IMR-90 (cell line): Measurements from ENCODE around the gene UBR4. TPM values are rescaled to one million over a fixed set of nuclear protein-coding genes. Genes with fewer than 3 reads are reported as not detected.

Experiments used
- ATAC-seq: fragments of 200-7000 bp; cut with Tn5 transposase; 2 replicates; pipeline ENCODE4 v1.9.1; 2020; ENCODE audit warnings: low read depth, mild to moderate bottlenecking, moderate library complexity
- BruUV-seq: library from RNA; stranded (reverse); fragments of 400-500 nt; replicated peaks from 2 replicates; lab custom pipeline; 2021; lab: Mats Ljungman, UMichigan
- CTCF ChIA-PET: fragments of 300-600 bp; formaldehyde crosslinking; extraction: SDS; loops from one replicate; lab custom pipeline; 2021; ENCODE audit warnings: antibody characterized with exemption; lab: Yijun Ruan, JAX
- POLR2A ChIA-PET: fragments of 300-600 bp; sonication (Branson Sonifier 250); formaldehyde crosslinking; loops from one replicate; lab custom pipeline; 2022; ENCODE audit warnings: antibody characterized with exemption; ENCODE audit not compliant: unreplicated experiment; lab: Charles Lee
- DNase-seq: peaks from one replicate; pipeline ENCODE4 v3.0.0; 2013
- H2AFZ ChIP-seq: replicated peaks from 2 replicates; pipeline ENCODE3; 2013; ENCODE audit warnings: low read length, mild to moderate bottlenecking; ENCODE audit not compliant: poor library complexity
- H2AK5ac ChIP-seq: 2 replicates; pipeline ENCODE4 v1.6.1; 2013; ENCODE audit warnings: low read depth, low read length, inconsistent platforms
- H2AK9ac ChIP-seq: replicated peaks from 2 replicates; pipeline ENCODE3; 2013; ENCODE audit warnings: mild to moderate bottlenecking, low read depth, low read length, moderate library complexity; ENCODE audit not compliant: poor library complexity
- H2BK120ac ChIP-seq: 2 replicates; pipeline ENCODE4 v1.6.1; 2013; ENCODE audit warnings: low read depth, low read length, inconsistent platforms
- H2BK15ac ChIP-seq: 3 replicates; pipeline ENCODE4 v1.6.1; 2013; ENCODE audit warnings: low read depth, low read length, inconsistent platforms
- H2BK20ac ChIP-seq: 2 replicates; pipeline ENCODE4 v1.6.1; 2013; ENCODE audit warnings: low read depth, mild to moderate bottlenecking, inconsistent platforms, low read length, moderate library complexity
- H2BK5ac ChIP-seq: 2 replicates; pipeline ENCODE4 v1.6.1; 2013; ENCODE audit warnings: mild to moderate bottlenecking, low read depth, low read length, inconsistent platforms; ENCODE audit not compliant: poor library complexity, severe bottlenecking
- H3K14ac ChIP-seq: replicated peaks from 2 replicates; pipeline ENCODE4 v1.6.1; 2013; ENCODE audit warnings: low read depth, low read length, inconsistent platforms
- H3K18ac ChIP-seq: 2 replicates; pipeline ENCODE4 v1.6.1; 2013; ENCODE audit warnings: low read depth, low read length, control low read depth
- H3K23ac ChIP-seq: 2 replicates; pipeline ENCODE4 v1.6.1; 2013; ENCODE audit warnings: low read depth, low read length, inconsistent platforms
- H3K27ac ChIP-seq: 2 replicates; pipeline ENCODE4 v1.5.1; 2013; ENCODE audit warnings: mild to moderate bottlenecking, control low read depth, low read length; ENCODE audit not compliant: insufficient read depth
- H3K27me3 ChIP-seq: 2 replicates; pipeline ENCODE4 v1.6.1; 2013; ENCODE audit warnings: low read length; ENCODE audit not compliant: control insufficient read depth, insufficient read depth
- H3K36me3 ChIP-seq: 2 replicates; pipeline ENCODE4 v1.6.1; 2013; ENCODE audit warnings: low read length, mixed read lengths; ENCODE audit not compliant: control insufficient read depth, insufficient read depth
- H3K4ac ChIP-seq: 2 replicates; pipeline ENCODE4 v1.6.1; 2013; ENCODE audit warnings: low read depth, low read length, inconsistent platforms
- H3K4me1 ChIP-seq: 2 replicates; pipeline ENCODE4 v1.6.1; 2013; ENCODE audit warnings: low read length, mixed read lengths; ENCODE audit not compliant: control insufficient read depth, insufficient read depth
- H3K4me2 ChIP-seq: 2 replicates; pipeline ENCODE4 v1.6.1; 2013; ENCODE audit warnings: low read depth, mild to moderate bottlenecking, control low read depth, low read length, moderate library complexity
- H3K4me3 ChIP-seq: 2 replicates; pipeline ENCODE4 v1.5.1; 2013; ENCODE audit warnings: low read depth, mild to moderate bottlenecking, control low read depth, low read length, moderate library complexity; ENCODE audit not compliant: insufficient read depth
- H3K56ac ChIP-seq: 2 replicates; pipeline ENCODE4 v1.6.1; 2013; ENCODE audit warnings: low read length, inconsistent platforms; ENCODE audit not compliant: insufficient read depth; ENCODE audit errors: extremely low read depth
- H3K79me1 ChIP-seq, 2 experiments: 2 replicates each; pipeline ENCODE4 v1.6.1; 2013; ENCODE audit warnings: low read length in 2 of 2, inconsistent platforms in 1 of 2, low read depth in 1 of 2
- H3K9ac ChIP-seq: 2 replicates; pipeline ENCODE4 v1.6.1; 2013; ENCODE audit warnings: low read depth, low read length, control low read depth
- H3K9me1 ChIP-seq: 2 replicates; pipeline ENCODE4 v1.6.1; 2013; ENCODE audit warnings: low read length, inconsistent platforms; ENCODE audit not compliant: insufficient read depth
- H3K9me3 ChIP-seq: 2 replicates; pipeline ENCODE4 v1.6.1; 2013; ENCODE audit warnings: low read length; ENCODE audit not compliant: control insufficient read depth, insufficient read depth
- H4K20me1 ChIP-seq: 2 replicates; pipeline ENCODE4 v1.6.1; 2013; ENCODE audit warnings: low read length, inconsistent platforms; ENCODE audit not compliant: insufficient read depth
- H4K5ac ChIP-seq: 2 replicates; pipeline ENCODE4 v1.6.1; 2013; ENCODE audit warnings: mild to moderate bottlenecking, low read depth, low read length, control low read depth
- H4K8ac ChIP-seq, 2 experiments: 2 replicates each; pipeline ENCODE4 v1.6.1; 2013; ENCODE audit warnings: low read depth in 2 of 2, low read length in 2 of 2, control low read depth in 1 of 2, inconsistent platforms in 1 of 2
- H4K91ac ChIP-seq: 2 replicates; pipeline ENCODE4 v1.6.1; 2013; ENCODE audit warnings: low read depth, low read length, inconsistent platforms; ENCODE audit not compliant: insufficient read depth
- BHLHE40 ChIP-seq: fragments of 150-350 bp; IDR thresholded peaks from 2 replicates; pipeline ENCODE4 v1.6.1; 2016; ENCODE audit warnings: mild to moderate bottlenecking, low read depth, low read length
- CEBPB ChIP-seq: IDR thresholded peaks from 2 replicates; pipeline ENCODE4 v1.6.1; 2012; ENCODE audit warnings: low read depth, low read length, improper control_type of control experiment
- CHD1 ChIP-seq: IDR thresholded peaks from 2 replicates; pipeline ENCODE4 v1.6.1; 2012; ENCODE audit warnings: low read depth, low read length, improper control_type of control experiment
- CTCF ChIP-seq: conservative IDR thresholded peaks from 2 replicates; pipeline ENCODE4 v1.5.1; 2012; ENCODE audit warnings: mild to moderate bottlenecking, low read depth, low read length, improper control_type of control experiment
- ELK1 ChIP-seq: fragments of 150-350 bp; IDR thresholded peaks from 2 replicates; pipeline ENCODE4 v1.6.1; 2016; ENCODE audit warnings: low read depth, mild to moderate bottlenecking, low read length, moderate library complexity, borderline replicate concordance
- FOS ChIP-seq: fragments of 150-350 bp; IDR thresholded peaks from 2 replicates; pipeline ENCODE4 v1.6.1; 2016; ENCODE audit warnings: low read depth, low read length
- MAZ ChIP-seq: IDR thresholded peaks from 2 replicates; pipeline ENCODE4 v1.6.1; 2012; ENCODE audit warnings: low read depth, mild to moderate bottlenecking, low read length, improper control_type of control experiment, moderate library complexity, borderline replicate concordance
- NFE2L2 ChIP-seq: fragments of 150-350 bp; IDR thresholded peaks from 2 replicates; pipeline ENCODE4 v1.6.1; 2016; ENCODE audit warnings: low read depth, mild to moderate bottlenecking, low read length
- POLR2A ChIP-seq: IDR thresholded peaks from 2 replicates; pipeline ENCODE4 v1.6.1; 2012; ENCODE audit warnings: mild to moderate bottlenecking, low read depth, low read length
- RAD21 ChIP-seq: IDR thresholded peaks from 2 replicates; pipeline ENCODE4 v1.6.1; 2012; ENCODE audit warnings: low read length, improper control_type of control experiment
- RCOR1 ChIP-seq: IDR thresholded peaks from 2 replicates; pipeline ENCODE4 v1.6.1; 2012; ENCODE audit warnings: mild to moderate bottlenecking, low read length, improper control_type of control experiment; ENCODE audit not compliant: insufficient replicate concordance
- SMC3 ChIP-seq: fragments of 150-350 bp; IDR thresholded peaks from 2 replicates; pipeline ENCODE4 v1.6.1; 2016; ENCODE audit warnings: low read depth, mild to moderate bottlenecking, antibody characterized with exemption, low read length, moderate library complexity
- USF2 ChIP-seq: fragments of 150-350 bp; IDR thresholded peaks from 2 replicates; pipeline ENCODE4 v1.6.1; 2017; ENCODE audit warnings: mild to moderate bottlenecking, antibody characterized with exemption, low read length, low read depth
- WGBS, 2 experiments: methylation state at CpG; one replicate each; pipeline versions ENCODE4 v1.1.5 to v1.1.7; 2013; ENCODE audit warnings: missing lambda C conversion rate in 2 of 2; ENCODE audit not compliant: insufficient read length in 1 of 2; ENCODE audit errors: extremely low coverage in 2 of 2; 5-methylcytosine and 5-hydroxymethylcytosine counted together
- dilution Hi-C: fragments of 300-500 bp; cut with HindIII; formaldehyde crosslinking; loops from one replicate; pipeline ENCODE4 v1.14.3; 2018; ENCODE audit warnings: low sequenced_read_pairs; ENCODE audit not compliant: unreplicated experiment
- in situ Hi-C: fragments of 300-500 bp; cut with MboI; formaldehyde crosslinking; loops from 3 replicates; pipeline ENCODE4 v1.14.3; 2019; ENCODE audit warnings: low sequenced_read_pairs, inconsistent platforms, mixed read lengths
- intact Hi-C: fragments of 100-400 bp; cut with micrococcal nuclease; formaldehyde crosslinking; loops from 2 replicates; pipeline ENCODE4 v1.10.0; 2022
- polyA plus RNA-seq, 3 experiments: library from polyadenylated mRNA; depleted of rRNA; stranded (reverse); fragments of >200 nt; gene quantifications; 2 replicates each; pipeline ENCODE4 v1.2.3, GENCODE V29; 2012; ENCODE audit warnings: low replicate concordance in 1 of 3
- total RNA-seq: library from RNA; depleted of rRNA; stranded (reverse); fragments of >200 nt; gene quantifications from 2 replicates; pipeline ENCODE4 v1.2.3, GENCODE V29; 2012

The UBR4 gene
- total and polyA plus RNA-seq, 2 of the 4 experiments (the other 2 are of a cell fraction): 87.8 to 121 TPM

- Histone ChIP-seq H3K9me1 (peaks cover 20% of the 10 kb centered on the region), H3K4me3 (no peak overlapping the region), H3K27ac (no peak overlapping the region), H4K20me1 (peaks cover 7% of the 10 kb centered on the region; the same call in 1 of the 2 replicates), H3K27me3 (no peaks in the 10 kb centered on the region), H3K4me2 (no peak overlapping the region), H2BK120ac (0 out of 2 replicates have a peak overlapping the region, but pooled peaks have one; percentile 42), H2BK20ac (0 out of 2 replicates have a peak overlapping the region, but pooled peaks have one; percentile 5), H4K5ac (no peak overlapping the region), H3K56ac (no peak overlapping the region), H3K79me1 (peaks cover 29 to 55% of the 10 kb centered on the region in 2 experiments), H4K8ac (peak overlapping the region in 1 of 2 experiments; percentile 36; a peak in 1 of 4 replicates), H3K9me3 (no peaks in the 10 kb centered on the region), H2AK9ac (no peak overlapping the region), H2AK5ac (no peak overlapping the region), H3K14ac (peak overlapping the region; percentile 28; the same call in 1 of the 2 replicates), H3K36me3 (peaks cover 94% of the 10 kb centered on the region), H4K91ac (no peak overlapping the region), H3K9ac (no peak overlapping the region), H2BK5ac (peak overlapping the region; percentile 3), H2BK15ac (no peak overlapping the region), H3K4me1 (peaks cover 4% of the 10 kb centered on the region; the same call in 1 of the 2 replicates), H3K4ac (peak overlapping the region; percentile 67), H2AFZ (no peak overlapping the region), H3K18ac (no peak overlapping the region), H3K23ac (peak overlapping the region; percentile 26; the same call in 1 of the 2 replicates)
- dilution Hi-C loops: no loop called here
- ChIA-PET POLR2A (no interaction called here), CTCF (interaction anchor here (0.7 to 1.4 kb wide), 3 partner anchors 12 to 173 kb away, joined by 3 to 5 read pairs (median 4); no protein-coding TSS in a partner anchor)
- WGBS, 2 experiments: 95% methylated on average over 13 of the region's 16 CpGs; no CpG with 5 or more reads in 1 of the 2 experiments
- intact Hi-C loops: no loop called here
- ATAC-seq (no peak), DNase-seq (peak; percentile 10)
- in situ Hi-C loops: loop anchor here (5.0 kb wide), 1 partner anchor 168 kb away; no protein-coding TSS in a partner anchor
- BruUV-seq: no TSS peak
- TF ChIP-seq USF2 (no peak), FOS (no peak), POLR2A (no peak), RAD21 (no peak), RCOR1 (no peak), MAZ (no peak), NFE2L2 (no peak), BHLHE40 (no peak), CTCF (no peak), CEBPB (no peak), ELK1 (no peak), CHD1 (no peak), SMC3 (no peak)
Observed at GRCh38 chr1:19079541-19080472, 130.3 kb downstream of the UBR4 start.
